Glutamatergic neuron (in vitro differentiated cells): ENCODE measurements around the gene RAB23. TPM values are rescaled to one million over a fixed set of nuclear protein-coding genes. Genes with fewer than 3 reads are reported as not detected.

Experiments
- DNase-seq: peaks from one replicate; pipeline ENCODE4 v3.0.0; 2022
- H3K27ac Mint-ChIP-seq: one replicate; pipeline ENCODE4 v1.8.0; 2020; ENCODE audit warnings: mild to moderate bottlenecking, mixed read lengths, inconsistent platforms; ENCODE audit not compliant: unreplicated experiment
- H3K27me3 Mint-ChIP-seq: one replicate; pipeline ENCODE4 v1.8.0; 2020; ENCODE audit warnings: mild to moderate bottlenecking, moderate library complexity, mixed read lengths, inconsistent platforms; ENCODE audit not compliant: unreplicated experiment
- H3K36me3 Mint-ChIP-seq: one replicate; pipeline ENCODE4 v1.8.0; 2020; ENCODE audit warnings: mild to moderate bottlenecking, mixed read lengths, inconsistent platforms; ENCODE audit not compliant: unreplicated experiment
- H3K4me1 Mint-ChIP-seq: one replicate; pipeline ENCODE4 v1.8.0; 2020; ENCODE audit warnings: mild to moderate bottlenecking, low read depth, mixed read lengths, inconsistent platforms; ENCODE audit not compliant: unreplicated experiment
- H3K4me3 Mint-ChIP-seq: one replicate; pipeline ENCODE4 v1.8.0; 2020; ENCODE audit warnings: mild to moderate bottlenecking, mixed read lengths, inconsistent platforms; ENCODE audit not compliant: unreplicated experiment
- H3K9me3 Mint-ChIP-seq: one replicate; pipeline ENCODE4 v1.8.0; 2020; ENCODE audit warnings: mild to moderate bottlenecking, moderate library complexity, mixed read lengths, inconsistent platforms; ENCODE audit not compliant: unreplicated experiment
- CTCF ChIP-seq: fragments of 200-600 bp; sonication (generic); IDR thresholded peaks from one replicate; pipeline ENCODE4 v1.5.0; 2021; ENCODE audit not compliant: partially characterized antibody, unreplicated experiment
- total RNA-seq: library from RNA; stranded (reverse); fragmentation: NEBNext Ultra II Directional; extraction: Animal tissue kit (Norgen Biotek cat#: 25700); gene quantifications from one replicate; pipeline ENCODE4 v1.2.1, GENCODE V29; 2021; ENCODE audit not compliant: unreplicated experiment

Gene RAB23
- total RNA-seq, 1 donor from 2014 or later, result 4.0 TPM

DNA sequence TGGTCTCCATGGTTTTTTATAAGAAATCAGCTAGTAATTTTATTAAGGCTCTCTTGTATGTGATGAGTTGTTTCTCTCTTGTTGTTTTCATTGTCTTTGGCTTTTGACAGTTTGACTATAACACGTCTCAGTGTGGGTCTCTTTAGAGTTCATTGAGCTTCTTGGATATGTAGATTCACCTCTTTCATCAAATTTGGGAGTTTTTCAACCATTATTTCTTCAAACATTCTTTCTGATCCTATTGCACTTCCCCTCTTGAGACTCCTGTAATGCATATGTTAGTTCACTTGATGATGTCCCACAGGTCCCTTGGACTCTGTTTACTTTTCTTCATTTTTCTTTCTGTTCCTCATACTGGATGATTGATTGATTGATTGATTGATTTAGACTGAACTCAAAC is 57.0 kb downstream of the RAB23 start:
- Mint-ChIP-seq H3K4me1 (no peaks in the 10 kb centered on the region), H3K36me3 (no peaks in the 10 kb centered on the region), H3K4me3 (no peak overlapping the region), H3K27ac (no peak overlapping the region), H3K27me3 (no peaks in the 10 kb centered on the region), H3K9me3 (peaks cover 1% of the 10 kb centered on the region)
- TF ChIP-seq CTCF, result no peak
- no peak for DNase-seq

- Mint-ChIP-seq H3K27me3 (no peaks in the 10 kb centered on the region), H3K27ac (no peak overlapping the region), H3K4me1 (no peaks in the 10 kb centered on the region), H3K4me3 (no peak overlapping the region), H3K9me3 (peaks cover 1% of the 10 kb centered on the region), H3K36me3 (no peaks in the 10 kb centered on the region)
- no peak for TF ChIP-seq CTCF
- no peak for DNase-seq
Measured at GRCh38 chr6:57163956-57164355, 58.2 kb downstream of the RAB23 start.

DNA sequence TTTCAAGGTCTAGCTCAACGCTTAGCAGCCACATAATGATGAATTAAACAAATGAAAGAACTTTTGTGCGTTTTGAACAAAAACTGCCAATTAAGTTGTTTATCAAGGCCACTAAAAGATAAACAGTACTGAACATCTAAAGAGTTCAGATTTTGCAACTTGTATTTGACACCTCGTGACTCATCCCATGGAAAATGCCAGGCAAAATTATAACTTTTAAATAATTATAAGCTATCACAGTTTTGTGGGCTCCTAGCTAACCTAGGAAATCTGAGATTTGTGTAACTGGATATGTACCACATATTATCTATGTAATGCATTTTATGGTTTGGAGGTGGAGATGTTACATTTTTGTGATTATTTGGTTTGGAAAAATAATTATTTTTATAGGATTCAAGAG is 59.6 kb downstream of the RAB23 start:
- Mint-ChIP-seq H3K36me3 (no peaks in the 10 kb centered on the region), H3K27me3 (no peaks in the 10 kb centered on the region)
- no peak for DNase-seq

DNA sequence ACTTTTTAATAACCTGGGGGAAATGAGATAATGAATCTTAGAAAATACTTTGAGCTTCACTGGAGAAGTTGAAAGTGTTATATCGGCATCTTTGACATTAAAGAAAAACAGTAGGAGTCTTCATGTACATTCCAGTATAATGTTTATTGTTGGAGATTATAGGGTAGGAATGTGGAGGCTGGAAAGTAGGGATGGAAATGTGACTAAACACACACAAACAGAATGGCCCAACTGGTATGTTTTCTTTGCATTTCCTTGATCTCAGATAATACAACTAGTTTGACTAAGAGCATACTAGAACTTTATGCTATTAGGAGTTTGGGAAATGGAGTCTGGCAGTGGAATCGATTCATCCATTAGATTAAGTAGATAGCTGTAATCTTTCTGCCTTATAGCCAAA is 60.1 kb downstream of the RAB23 start:
- DNase-seq, result no peak
- H3K9me3 Mint-ChIP-seq, result peaks cover 1% of the 10 kb centered on the region
- H3K36me3 Mint-ChIP-seq, result no peaks in the 10 kb centered on the region
- H3K27me3 Mint-ChIP-seq, result no peaks in the 10 kb centered on the region
- H3K27ac Mint-ChIP-seq, result no peak overlapping the region
- H3K4me3 Mint-ChIP-seq, result no peak overlapping the region
- H3K4me1 Mint-ChIP-seq, result no peaks in the 10 kb centered on the region
- no peak for TF ChIP-seq CTCF

More for the DNA sequence above, 59.6 kb downstream of the RAB23 start:
- TF ChIP-seq CTCF, result no peak
- no peaks in the 10 kb centered on the region for H3K4me1 Mint-ChIP-seq
- H3K9me3 Mint-ChIP-seq, result peaks cover 1% of the 10 kb centered on the region
- no peak overlapping the region for H3K4me3 Mint-ChIP-seq
- H3K27ac Mint-ChIP-seq, result no peak overlapping the region

DNA sequence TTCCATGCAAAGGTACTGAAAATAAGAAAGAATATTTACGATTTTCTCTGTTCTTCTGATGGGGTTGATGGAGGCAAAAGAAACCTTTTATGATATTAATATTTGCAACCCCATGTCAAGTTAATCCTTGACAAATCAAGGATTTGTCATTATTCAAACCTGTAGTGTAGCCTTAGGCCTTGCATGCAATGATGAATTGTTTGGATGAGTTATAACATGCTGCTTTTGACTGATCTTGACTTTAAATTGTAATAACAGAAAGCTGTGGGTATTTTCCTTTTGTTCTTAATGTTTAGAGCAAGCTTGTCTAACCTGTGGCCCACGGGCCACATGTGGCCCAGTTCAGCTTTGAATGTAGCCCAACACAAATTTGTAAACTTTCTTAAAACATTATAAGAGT is 63.0 kb downstream of the RAB23 start:
- no peaks in the 10 kb centered on the region for H3K36me3 Mint-ChIP-seq
- no peaks in the 10 kb centered on the region for H3K27me3 Mint-ChIP-seq
- H3K4me1 Mint-ChIP-seq, result no peaks in the 10 kb centered on the region
- TF ChIP-seq CTCF, result no peak
- no peak for DNase-seq
- H3K4me3 Mint-ChIP-seq, result no peak overlapping the region
- H3K27ac Mint-ChIP-seq, result no peak overlapping the region
- no peaks in the 10 kb centered on the region for H3K9me3 Mint-ChIP-seq
